ENCODE measurements around the gene WWTR1. TPM values are rescaled to one million over a fixed set of nuclear protein-coding genes. Genes with fewer than 3 reads are reported as not detected.
A peak's percentile ranks its signal among the peaks of the same experiment; 100 is the strongest.

WWTR1 gene
- polyA plus RNA-seq, 1 donor: 102 TPM

DNA sequence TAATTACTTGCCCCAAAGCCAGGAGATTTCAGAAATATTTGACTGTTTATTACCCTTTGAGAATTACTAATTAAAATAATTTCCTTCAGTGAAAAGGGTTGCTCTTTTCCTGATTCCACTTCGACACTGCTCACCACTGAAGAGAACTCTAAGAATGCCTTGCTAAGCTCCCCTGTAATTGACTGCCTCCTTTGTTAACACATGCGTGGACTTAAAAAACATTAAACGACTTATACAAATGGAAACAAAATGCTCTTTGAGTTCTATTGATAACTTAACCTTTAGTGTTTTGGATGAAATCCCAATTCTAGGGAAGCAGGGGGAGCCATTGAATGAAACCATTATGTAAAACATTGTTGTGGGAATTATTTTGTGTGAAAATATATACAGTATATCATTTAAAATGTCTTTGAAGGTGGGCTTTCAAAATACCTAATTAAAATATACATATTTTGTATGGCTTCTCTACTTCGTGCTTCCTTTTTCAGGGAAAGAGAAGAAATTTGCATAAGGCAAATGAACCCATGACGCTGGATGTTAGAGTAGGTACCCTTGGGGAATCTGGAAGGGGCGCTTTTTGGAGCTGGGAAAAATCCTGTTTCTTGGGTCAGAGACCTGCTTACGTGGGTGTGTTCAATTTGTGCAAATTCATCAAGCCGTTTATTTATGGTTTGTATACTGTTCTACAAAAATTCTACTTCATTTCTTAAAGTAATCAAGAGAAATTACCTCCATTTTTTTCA is 64.2 kb downstream of the WWTR1 start:
- no peak for DNase-seq

DNA sequence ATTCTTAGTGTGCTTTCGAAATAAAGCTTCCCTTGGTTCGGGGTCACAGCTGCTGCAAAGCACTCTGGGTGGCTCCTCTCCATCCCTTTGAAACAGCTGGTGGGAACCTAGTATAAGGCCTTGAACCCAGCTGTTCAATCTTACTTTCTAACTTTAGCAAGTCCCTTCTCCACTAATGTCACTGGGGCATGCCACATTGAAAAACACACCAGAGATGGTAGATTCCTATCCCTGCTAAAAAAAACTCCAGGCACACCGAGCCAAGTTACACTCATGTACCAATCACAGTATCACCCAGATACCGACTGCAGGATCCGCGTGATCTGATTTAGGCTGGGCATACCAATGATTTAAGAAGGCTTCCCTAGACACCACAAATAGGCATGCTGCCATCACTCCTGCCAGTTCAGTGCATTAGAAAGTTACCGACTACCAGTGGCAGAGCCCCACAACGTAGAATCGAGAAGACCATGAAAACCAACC is 65.0 kb downstream of the WWTR1 start:
- no peak for DNase-seq

DNA sequence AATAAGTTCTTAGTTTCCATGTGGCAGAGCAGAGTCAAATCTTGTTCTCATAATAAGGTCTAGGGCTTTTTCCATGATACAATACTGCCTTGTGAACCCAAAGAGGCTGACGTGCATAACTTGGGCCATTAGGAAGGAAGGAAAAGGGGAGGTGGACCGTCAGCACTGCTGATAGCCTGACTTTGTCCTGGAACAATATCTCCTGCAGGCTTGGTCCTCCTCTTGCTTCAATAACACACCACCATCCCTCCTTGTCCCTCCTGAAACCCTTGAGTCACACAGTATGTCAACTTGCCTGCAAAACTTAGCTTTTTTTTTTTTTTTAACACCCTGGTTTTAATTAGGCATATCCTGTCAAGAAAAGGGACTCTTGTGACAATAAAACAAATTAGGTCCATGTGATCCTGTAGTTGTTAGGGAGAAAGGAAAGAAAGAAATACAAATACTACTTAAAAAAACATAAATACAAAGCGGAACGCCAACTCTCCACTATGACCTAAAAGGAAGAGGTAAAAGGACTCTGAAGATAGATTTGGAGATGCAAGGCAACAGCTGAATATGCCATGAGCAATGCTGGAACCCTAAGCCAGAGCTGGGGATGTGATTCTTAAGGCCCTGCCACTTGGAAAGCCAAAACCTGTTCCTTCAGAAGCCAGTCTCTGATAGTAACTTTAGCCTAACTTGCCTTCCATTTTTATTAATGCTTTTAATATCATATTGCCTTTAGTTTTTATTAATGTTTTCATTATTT is 67.0 kb downstream of the WWTR1 start:
- no peak for DNase-seq

GRCh38 chr3:149589332-149589731 is 68.5 kb downstream of the WWTR1 start:
- DNase-seq: no peak

- no peak for DNase-seq
Observed at GRCh38 chr3:149588909-149589308, 68.9 kb downstream of the WWTR1 start.

DNA sequence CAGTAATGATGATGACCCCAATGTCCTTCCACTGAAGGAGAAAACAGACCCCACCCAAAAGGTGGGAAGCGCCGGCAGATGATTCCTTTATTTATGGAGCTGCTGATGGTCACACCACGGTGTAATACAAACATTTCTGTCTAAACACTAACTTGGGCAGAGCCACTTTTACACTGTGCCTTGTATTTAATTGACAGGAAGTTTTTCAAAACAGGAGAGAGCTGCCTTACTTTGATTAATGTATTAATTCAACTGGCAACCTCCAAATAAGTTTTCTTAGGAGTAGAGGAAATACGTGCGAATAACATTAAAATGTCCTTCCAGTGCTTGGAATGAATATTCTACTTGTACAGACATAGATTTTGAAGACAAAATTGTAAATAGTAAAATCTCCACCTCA is 70.4 kb downstream of the WWTR1 start:
- no peak for DNase-seq

DNA sequence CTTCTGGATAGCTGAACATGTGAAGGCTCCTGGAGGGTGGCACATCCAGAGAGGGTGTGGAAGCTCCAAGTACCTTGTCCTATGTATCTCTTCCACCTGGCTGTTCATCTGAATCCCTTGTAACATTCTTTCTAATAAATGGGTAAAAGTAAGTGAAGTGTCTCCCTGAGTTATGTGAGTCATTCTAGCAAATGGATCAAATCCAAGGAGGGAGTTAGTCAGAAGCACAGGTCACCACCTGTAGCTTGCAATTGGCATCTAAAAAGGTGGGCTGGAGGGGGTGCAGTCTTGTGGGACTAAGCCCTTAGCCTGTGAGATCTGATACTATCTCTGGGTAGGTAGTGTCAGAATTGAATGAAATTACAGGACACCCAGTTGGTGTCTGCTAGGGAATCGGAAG is 71.0 kb downstream of the WWTR1 start:
- no peak for DNase-seq

DNA sequence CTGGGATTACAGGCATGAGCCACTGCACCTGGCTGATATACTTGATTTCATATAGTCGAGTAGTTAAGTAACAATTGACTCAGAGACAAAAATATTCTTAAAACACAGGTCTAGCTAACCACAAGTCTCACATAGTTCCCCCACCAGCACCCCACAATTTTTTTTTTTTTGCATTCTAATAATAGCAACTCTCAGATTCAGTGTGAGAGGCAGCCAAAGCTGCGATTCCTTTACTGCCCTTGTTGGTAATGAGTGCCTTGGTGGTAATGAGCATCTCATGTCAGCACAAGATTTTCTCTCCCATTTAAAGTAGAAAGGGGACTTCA is 72.5 kb downstream of the WWTR1 start:
- no peak for DNase-seq

DNA sequence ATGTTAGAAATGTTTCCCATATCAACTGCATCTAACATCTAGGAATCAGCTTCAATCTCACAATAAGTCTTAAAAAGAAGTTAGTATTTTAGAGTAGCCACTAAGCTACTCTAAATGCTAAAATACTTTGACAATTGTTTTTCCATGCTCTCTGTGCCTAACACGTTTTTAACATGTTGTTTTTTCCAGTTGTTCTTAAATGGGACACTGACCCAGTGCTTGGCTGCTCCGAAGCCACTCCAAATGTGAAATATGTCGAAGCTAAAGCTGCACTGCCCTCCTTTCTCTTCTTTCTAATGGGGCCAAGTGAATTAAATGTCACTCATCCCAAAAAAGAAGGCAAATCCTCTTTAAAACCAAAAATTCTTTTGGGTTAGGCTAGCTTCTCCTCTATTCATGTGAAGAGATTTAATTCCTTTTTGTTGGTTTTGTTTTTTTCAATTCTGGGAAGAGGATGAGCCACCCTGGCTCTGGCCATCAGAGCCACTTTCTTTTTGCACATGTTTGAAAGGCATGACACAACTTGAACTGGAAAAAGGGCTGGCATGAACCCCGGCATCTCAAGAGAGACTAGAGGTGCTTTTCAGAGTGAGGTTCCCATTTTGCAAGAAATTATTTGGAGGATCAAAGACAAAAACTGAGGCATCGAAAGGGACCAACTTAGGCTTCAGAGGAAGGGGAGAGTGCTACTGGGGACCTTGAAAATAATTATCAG is 73.7 kb downstream of the WWTR1 start:
- no peak for DNase-seq

DNA sequence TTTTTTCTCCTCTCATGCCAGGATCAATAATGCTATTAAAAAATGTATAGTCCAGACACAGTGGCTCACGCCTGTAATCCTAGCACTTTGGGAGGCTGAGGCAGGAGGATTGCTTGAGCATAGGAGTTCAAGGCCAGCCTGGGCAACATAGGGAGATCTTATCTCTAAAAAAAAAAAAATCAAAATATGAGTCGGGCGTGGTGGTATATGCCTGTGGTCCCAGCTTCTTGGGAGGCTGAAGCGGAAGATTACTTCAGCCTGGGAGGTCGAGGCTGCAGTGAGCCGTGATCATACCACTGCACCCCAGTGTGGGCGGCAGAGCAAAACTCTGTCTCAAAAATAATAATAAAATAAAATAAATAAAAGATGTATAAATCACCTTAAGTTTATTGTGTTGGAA is 75.4 kb downstream of the WWTR1 start:
- DNase-seq: no peak

- no peak for DNase-seq
Observed at GRCh38 chr3:149581681-149582370, 76.0 kb downstream of the WWTR1 start.

DNA sequence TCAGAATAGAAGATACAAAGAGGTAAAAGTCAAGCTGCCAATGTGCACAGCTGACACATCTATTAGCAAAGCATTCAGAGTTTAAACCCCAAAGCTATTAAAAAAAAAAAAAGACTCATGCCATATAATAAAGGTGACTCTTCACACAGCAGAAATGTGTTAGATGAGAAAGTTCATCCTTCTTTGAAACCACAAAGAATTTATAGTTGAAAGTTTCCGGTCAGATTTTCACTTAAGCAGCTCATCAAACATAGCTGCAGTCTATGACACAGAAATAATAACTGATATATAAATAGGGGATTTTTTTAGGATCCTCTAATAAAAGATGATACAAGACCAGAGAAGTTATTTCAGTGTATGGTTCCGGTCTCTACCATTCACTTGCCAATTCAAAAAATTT is 76.6 kb downstream of the WWTR1 start:
- no peak for DNase-seq

GRCh38 chr3:149579838-149580542 is 77.8 kb downstream of the WWTR1 start:
- DNase-seq: no peak

DNA sequence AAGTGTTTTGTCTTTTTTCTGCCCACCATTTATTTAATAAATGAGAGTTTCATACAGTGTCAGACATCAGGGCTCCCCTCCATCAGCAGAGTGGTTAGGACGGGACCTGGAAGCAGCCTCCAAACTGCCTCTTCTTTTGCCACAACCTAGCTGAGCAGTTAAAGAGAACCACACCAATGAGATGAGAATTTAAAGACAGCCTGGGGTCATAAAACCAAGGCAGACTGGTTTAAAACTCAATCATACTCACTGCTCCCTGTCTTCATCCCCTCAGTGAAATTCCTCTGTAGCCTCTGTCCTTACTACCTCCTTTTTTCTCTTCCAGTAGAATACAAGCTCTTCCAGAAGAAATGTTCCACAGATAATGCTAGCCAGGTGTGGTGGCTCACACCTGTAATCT is 78.7 kb downstream of the WWTR1 start:
- no peak for DNase-seq

DNA sequence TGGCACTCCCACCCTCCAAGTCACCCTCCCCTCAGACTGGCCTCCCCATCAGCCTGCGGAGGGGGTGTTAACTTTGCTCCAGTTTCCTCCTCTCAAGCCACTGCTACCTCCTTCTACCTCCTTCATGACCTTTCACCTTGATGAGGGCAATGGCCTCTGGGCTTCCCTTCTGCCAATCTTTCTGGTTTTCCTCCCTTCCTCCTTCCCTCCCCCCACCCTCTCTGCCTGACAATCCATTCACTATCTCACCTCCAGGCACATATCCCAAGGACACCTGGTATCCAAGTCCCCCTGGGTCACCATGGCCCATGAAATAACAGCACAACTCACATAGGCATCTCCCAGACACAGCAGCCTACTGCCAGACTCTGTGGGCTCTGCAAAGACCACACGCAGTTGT is 80.0 kb downstream of the WWTR1 start:
- no peak for DNase-seq

DNA sequence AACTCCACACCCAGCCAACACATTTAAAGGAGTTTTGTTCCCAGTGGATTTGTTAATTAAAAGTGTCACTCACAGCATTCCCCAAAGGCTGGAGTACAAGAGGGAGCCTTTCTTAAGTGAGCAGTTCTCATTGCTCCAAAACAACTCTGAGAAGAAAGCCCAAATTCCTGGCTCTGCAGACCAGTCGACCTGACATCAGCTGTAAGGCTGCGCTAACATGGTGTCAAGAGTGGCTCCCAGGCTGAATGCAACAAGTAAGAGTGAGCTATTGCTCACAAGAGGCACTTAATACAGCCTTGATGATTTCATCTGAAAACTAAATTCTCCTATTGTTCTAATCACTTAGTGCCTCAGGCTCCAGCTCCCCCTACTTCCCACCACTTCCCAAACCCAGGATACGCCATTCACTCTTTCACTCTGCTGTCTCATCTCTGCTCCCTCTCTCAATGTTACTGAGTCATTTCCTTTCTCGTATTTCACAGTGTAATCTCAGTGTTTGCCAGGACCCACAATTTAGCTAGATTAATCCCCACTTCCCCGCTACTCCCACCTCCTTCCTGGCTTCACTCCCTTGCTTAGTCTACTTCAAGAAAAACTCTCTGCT is 81.8 kb downstream of the WWTR1 start:
- DNase-seq: peak; percentile 60

DNA sequence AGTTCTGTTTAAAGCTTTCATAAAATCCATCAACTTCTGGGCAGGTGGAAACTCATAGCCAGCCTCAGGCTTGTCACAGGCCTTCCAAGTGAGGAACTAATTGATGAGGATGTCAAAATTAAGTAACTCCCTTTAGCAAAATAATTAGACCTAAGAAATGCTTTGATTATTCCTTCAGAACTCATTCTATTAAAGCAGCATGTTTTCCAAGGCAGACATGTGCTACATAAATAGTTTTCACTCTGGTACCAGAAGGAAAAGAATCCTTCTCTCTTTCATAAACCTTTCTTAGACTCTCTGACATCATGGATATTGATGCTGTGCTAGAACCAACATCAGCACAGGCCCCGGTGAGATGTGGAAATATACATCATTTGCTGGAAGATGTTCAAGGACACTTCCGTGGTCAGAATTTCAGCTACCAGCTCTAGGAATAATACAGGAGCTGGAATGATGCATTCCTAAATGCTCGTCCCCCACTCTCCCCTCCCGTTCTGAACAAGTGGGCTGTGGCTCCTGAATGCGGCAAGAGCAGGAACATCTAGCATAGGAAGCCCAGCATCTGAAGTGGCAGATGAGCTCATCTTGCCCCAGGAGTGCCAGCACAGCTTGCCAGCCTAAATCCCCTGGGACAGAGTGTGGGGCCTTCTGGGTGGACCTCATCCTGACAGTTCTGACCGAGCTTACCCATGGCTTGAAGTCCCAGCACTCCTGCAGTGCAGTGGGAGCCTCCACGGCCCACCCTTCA is 82.4 kb downstream of the WWTR1 start:
- no peak for DNase-seq

GRCh38 chr3:149572796-149573414 is 84.9 kb downstream of the WWTR1 start:
- no peak for DNase-seq

DNA sequence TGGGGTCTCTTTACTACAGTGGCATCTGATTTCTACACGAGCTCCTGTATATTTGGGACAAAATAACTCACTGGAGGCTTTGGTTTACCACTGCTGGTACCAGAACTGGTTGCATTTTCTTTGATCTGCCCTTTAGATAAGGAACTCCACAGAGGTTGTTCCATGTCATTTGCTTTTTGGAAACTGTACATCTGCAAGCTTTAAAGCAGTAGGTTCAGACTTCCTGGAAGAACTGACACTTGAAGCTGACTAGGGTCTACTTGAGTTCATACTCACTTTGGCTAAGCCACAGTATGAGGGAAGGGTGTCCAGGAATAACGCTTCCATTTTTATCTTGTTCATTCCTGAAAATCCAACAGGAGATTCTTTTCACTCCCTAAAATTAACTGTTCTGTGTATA is 86.4 kb downstream of the WWTR1 start:
- no peak for DNase-seq

- DNase-seq: no peak
Observed at GRCh38 chr3:149570016-149570415, 87.8 kb downstream of the WWTR1 start.

Measured in left kidney (tissue), 2 donors.